Measurements from ENCODE around the gene COL3A1. TPM values are rescaled to one million over a fixed set of nuclear protein-coding genes. Genes with fewer than 3 reads are reported as not detected.

The COL3A1 gene
- total RNA-seq: 100 to 1,000 TPM in 1 of 2 donors, 10 to 100 TPM in 1; 48.0 to 154 TPM
- long read RNA-seq, full-length matches to known transcripts: 30 of 62 reads
- long read RNA-seq, partial matches to known transcripts: 29 of 62 reads
- long read RNA-seq, other reads (novel, unspliced or antisense): 3 of 62 reads

DNA sequence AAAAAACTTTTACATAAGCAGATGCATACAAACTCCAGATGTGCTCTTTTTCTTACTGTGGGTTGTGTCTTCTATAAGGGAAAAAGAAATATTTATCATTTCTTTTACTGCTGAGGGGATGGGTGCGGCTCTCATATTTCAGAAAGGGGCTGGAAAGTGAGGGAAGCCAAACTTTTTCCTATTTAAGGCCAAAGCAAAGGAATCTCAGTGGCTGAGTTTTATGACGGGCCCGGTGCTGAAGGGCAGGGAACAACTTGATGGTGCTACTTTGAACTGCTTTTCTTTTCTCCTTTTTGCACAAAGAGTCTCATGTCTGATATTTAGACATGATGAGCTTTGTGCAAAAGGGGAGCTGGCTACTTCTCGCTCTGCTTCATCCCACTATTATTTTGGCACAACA is at the start of gene COL3A1:
Gene COL3A1, plus strand, starts transcription at position 210 of the 400 bp plus-strand sequence. Its CDS starts 117 bp downstream, at position 327.
- intact Hi-C loops (cut with DNase I, micrococcal nuclease): no loop called here
- ATAC-seq: no peak
- DNase-seq: no peak

DNA sequence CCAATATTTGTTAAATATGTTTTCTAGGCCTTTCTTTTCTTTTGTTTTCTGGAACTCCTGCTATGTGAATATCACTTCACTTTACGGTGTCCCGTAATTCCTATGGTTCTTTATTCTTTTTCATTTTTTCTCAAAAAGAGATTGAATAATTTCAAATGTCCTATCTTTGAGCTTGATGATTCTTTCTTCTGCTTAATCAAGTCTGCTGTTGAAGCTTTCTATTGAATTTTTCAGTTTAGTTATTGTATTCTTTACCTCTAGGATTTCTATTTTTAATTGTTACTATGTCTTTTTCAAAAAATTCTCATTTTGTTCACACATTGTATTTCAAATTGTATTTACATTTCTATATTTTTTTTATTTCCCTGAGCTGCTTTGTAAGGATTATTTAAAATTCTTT is 45.5 kb upstream of the COL3A1 start:
- no peak for ATAC-seq
- intact Hi-C loops (cut with DNase I, micrococcal nuclease): no loop called here
- no peak for DNase-seq

DNA sequence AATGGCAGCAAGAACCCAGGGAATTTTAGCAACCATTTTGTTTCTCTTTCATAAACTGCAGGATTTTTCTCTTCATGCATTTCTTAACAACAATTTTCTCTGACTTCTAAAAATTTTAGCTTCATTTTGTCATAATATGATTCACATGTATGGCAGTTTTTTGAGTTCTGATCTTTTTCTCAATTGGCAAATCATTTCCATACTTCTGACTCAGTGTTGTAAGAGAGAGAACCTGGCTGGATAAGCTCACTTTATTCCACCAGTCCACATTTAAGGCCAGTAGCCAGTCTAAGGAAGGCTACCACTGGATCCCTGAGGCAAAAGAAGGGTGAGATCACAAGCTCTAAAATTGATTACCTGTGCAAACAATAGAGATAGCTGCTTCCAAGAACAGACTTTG is 42.8 kb upstream of the COL3A1 start:
- ATAC-seq (no peak), DNase-seq (no peak)
- intact Hi-C loops (cut with DNase I, micrococcal nuclease): no loop called here

DNA sequence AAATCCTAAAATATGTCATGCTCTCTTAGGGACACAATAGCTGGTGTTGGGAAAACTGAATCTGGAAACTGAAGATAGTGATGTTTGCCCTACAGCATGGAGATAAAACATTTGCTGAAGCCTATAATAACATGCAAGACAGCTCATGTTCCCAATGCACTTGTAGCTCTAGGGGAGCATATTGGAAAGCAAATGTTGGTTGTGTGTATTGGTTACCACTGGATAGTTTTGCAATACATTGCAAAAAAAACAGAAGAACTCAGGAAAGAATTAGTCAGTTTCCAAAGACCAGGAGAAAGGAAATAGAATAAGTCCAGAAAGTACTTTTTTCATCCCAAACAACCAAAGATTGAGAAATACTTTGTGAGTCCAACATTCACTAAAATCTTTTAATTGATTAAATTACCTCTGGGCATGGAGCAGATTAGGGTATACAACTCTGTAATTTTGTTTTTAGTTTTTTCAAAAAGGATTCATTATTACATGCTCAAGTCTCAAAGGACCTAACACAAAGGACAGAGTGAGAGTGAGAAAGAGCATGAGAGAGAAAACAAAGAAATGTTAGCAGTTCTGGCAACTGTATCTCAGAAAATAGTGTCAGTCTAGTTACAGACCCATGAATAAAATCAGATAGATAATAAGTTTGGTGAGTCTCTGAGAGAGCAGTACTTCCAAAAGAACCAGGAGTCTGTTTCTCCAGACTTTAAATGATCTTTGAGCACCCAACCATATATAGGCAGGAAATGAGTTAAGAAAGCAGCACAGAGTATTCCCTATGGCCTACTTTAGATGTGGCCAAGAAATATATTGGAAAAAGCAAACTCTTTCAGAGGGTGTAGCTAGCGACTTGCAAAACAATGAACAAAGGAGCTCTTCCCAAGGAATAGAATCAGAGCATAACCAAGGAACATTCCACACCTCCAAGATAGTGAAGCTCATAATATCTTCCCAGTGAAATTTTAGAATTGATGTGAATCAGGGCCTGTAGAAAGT is 36.6 kb upstream of the COL3A1 start:
- DNase-seq: no peak
- intact Hi-C loops (cut with DNase I, micrococcal nuclease): no loop called here
- ATAC-seq: no peak

DNA sequence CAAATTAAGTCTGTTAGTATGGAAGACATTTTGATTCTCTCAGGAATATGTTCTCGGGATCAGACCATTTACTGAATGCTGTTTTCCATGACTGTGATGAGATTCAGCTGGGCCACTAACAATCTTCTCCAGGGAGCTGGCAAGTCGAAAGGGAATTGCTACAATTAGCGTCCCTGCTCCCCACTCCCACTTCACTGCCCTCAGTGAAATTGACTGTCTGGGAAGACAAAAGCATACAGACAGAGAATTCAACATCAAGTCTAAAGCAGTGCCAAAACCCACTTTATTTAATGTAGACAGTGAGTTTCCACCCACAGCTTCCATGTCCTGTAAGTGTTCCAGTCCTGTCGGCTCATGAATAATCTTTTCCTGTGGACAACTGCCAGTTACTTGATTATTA is 34.0 kb upstream of the COL3A1 start:
- no peak for ATAC-seq
- DNase-seq: no peak
- intact Hi-C loops (cut with DNase I, micrococcal nuclease): no loop called here

DNA sequence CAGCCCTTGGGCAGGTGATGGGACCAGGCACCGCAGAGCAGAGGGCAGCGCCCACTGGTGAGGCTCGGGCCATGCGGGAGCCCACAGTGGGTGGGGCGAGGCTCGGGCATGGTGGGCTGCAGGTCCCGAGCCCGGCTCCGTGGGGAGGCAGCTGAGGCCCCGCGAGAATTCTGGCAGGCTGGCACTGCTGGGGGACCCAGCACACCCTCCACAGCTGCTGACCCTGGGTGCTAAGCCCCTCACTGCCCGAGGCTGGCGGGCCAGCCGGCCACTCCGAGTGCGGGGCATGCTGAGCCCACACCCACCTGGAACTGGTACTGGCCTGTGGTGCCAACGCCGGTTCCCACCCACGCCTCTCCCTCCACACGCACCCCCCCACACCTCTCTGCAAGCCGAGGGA is 29.7 kb upstream of the COL3A1 start:
- DNase-seq (no peak), ATAC-seq (no peak)
- intact Hi-C loops (cut with DNase I, micrococcal nuclease): no loop called here

DNA sequence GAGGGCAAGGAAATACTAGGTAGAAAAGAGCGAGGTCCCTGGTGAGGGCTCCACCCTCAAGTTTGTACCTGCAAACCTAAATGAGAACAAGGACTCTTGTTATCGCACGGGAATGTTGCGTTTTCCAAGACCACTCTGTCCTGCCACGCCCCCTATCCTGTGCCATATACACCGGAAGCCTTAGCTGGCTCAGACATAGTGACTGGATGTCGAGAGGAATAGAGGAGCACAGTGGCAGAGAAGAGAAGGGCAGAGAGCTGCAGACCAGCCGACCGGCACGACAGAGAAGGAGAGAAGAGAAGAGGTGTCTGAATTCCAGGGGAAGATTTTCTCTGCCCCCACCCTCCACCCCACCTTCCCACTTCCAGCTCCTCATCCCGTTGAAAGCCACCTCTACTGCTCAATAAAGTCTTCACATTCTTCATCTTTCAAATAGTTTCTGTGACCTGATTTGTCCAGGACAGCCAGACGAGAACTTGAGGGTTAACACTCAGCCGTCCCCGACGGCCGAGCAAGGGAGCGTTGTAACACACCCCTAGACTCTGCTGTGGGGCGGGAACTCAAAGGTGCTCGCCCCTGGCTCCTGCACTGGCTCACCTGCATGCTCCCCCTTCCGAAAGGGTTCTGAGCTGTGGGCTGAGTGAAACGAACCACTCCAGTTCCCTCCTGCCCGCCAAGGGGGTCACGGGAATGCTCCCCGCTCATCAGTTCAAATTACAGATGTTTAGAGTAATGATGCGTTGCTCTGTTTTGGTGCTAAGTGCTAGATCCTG is 24.9 kb upstream of the COL3A1 start:
- intact Hi-C loops (cut with DNase I, micrococcal nuclease): no loop called here
- ATAC-seq: no peak
- no peak for DNase-seq

DNA sequence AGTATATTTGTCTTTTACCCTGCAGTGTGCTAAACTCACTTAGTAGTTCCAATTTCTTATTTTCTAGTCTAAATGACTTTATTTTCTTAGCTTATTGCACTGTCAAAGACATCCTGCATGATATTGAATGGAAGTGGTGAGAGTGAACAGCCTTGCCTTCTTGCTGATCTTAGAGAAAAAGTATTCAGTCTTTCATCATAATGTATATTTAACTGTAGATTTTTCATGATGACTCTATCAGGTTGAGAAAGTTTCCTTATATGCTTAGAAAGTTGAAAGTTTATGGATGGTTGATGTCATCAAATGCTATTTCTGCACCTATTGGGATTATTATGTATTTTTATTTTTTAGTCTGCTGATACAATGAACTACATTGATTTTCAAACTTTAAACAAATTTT is 21.3 kb upstream of the COL3A1 start:
- ATAC-seq (no peak), DNase-seq (no peak)
- intact Hi-C loops (cut with DNase I, micrococcal nuclease): no loop called here

DNA sequence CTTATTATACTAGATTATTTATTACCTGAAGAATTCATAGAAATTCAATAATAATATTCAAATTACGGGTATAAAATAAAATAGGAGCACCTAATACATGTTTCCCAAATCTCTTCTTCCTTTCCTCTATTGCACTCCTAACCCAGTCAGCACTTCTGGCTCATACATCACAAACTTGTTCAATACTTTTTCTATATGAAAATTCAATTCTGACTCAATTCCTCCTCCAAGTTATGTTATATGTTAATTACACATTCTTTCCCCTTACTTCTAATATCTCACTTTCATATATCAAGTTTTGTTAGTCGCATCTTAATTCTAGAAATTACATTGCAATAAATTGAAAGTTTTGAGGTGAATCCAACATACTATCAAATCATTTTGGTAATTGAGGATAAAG is 17.9 kb upstream of the COL3A1 start:
- ATAC-seq (no peak), DNase-seq (no peak)
- intact Hi-C loops (cut with DNase I, micrococcal nuclease): no loop called here

DNA sequence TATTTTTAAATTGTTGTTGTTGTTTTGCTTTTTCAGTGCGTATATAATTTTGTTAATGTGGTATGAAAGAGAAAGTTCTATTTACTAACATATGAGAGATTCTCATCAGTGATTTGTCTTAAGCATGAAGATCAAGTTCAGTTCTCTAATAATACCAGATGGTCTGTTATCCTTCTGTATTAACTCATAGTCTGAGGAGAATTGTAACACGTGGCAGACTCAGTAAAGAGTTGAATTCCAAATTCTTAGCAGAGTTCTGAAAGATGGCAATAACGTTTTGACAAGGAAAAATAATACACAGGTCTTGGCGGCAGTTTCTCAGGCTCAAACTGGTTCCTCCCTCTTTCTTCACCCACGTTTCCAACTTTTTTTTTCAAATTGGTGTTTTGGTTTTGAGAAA is 17.2 kb upstream of the COL3A1 start:
- ATAC-seq: no peak
- intact Hi-C loops (cut with DNase I, micrococcal nuclease): no loop called here

DNA sequence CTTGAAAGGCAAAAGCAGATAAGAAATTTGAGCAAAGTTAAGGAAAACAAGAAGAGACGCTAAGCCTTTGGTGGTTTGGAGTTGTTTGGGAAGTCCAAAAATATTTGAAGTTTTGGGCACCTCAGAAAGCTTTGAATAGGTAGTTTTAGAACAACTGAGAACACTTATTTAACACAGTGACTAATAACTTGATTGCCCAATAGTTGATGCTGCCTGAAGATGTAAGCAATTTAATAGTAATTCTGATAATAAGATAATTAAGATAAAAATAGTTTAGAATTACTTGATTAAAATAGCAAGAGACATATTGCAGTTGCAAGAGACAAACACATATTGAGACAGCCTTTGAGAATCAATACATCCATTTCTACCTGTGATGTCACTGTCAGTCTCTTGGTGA is 16.5 kb upstream of the COL3A1 start:
- ATAC-seq: no peak
- no peak for DNase-seq
- intact Hi-C loops (cut with DNase I, micrococcal nuclease): no loop called here

More for the DNA sequence above, 17.2 kb upstream of the COL3A1 start:
- no peak for DNase-seq

DNA sequence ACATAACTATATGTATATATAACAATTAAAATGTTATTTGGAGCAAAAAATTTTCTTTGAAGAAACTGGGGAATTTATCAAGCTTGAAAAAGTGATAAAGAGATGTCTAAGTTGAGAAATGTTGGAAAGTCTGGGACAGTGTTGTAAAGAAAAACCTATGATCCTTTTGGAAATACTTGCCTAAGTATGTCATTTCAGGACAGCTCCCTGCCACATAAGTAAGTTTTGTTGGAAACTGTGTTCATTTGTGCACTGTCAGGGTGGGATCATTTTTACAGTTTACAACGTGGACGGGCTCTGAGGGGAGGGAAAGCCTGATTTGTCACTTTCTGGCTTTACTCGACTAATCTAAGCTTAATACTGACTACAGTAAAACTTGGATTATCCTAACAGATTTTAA is 10.4 kb upstream of the COL3A1 start:
- intact Hi-C loops (cut with DNase I, micrococcal nuclease): loop anchor here in 1 of 2 donors (5.0 to 10.0 kb wide), 2 partner anchors 69 to 166 kb away; no protein-coding TSS in a partner anchor
- DNase-seq (no peak), ATAC-seq (no peak)

DNA sequence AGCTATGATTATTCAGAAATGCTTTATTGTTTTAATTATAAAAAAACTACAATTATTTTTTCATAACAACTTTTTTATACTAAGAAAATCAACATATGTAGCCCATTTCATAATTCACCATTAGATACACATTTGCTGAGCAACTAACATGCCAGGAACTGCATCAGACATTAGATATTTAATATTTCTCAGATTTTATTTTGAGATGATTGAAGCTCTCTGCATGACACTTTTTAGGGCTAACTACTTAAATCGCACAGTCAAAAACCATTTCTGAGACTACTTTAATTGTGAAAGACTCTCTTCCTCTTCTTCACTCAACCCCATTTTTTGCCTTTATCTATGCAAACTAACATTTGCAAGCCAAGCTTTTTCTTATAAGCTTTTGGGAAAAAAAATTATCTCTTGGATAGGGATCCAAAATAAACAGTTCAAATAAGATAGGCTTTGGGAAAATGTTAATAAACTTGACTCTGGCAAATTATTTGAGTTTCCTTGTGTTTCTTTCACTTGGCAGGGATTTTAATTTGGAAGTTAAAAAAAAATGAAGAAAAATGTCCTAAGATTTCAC is 9.1 kb upstream of the COL3A1 start:
- intact Hi-C loops (cut with DNase I, micrococcal nuclease): loop anchor here in 1 of 2 donors (5.0 to 10.0 kb wide), 3 partner anchors 70 to 178 kb away; no protein-coding TSS in a partner anchor
- DNase-seq (no peak), ATAC-seq (no peak)

DNA sequence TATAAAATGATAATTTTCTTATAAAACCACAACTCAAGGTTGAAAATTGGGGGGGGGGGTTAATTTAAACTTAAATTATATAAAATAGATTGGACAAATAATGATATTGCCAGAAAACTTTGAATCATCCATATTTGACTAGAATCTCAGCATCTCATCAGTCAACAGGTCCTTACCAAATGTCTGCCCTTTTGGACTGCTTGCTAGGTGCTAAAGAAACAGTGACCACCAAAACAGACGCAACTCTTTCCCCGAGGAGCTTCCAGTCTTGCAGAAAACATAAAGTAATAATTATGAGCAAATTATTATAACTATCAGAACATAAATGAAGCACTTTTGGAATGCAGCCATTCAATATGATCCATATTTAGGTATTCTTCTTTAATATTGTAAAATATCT is 8.6 kb upstream of the COL3A1 start:
- ATAC-seq (no peak), DNase-seq (no peak)
- intact Hi-C loops (cut with DNase I, micrococcal nuclease): loop anchor here in 1 of 2 donors (5.0 to 10.0 kb wide), 2 partner anchors 71 to 178 kb away; no protein-coding TSS in a partner anchor

DNA sequence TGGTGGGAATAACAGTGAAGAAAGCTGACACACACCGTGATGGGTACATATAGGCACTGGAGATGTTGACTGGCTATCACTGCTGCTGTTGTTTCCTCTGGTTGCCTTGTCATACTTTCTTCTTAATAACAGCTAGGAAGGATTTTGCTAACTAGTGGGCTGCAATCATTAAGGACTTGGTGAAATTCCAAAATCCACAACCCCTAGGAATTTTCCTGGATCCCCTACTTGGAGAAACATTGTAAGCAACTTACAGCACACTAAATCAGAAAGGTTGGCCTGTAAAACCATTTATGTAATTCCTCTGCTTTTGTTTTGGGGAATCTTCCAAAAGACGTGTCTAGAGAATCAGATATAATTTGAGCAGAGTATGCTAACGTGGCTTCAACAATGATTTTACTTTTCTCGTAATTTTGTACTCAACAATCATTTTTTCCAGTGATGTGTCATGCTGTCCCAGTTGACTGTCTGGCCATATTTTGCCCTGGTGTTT is 8.0 kb upstream of the COL3A1 start:
- ATAC-seq (no peak), DNase-seq (no peak)
- intact Hi-C loops (cut with DNase I, micrococcal nuclease): loop anchor here in 1 of 2 donors (5.0 to 10.0 kb wide), 2 partner anchors 71 to 179 kb away; no protein-coding TSS in a partner anchor

DNA sequence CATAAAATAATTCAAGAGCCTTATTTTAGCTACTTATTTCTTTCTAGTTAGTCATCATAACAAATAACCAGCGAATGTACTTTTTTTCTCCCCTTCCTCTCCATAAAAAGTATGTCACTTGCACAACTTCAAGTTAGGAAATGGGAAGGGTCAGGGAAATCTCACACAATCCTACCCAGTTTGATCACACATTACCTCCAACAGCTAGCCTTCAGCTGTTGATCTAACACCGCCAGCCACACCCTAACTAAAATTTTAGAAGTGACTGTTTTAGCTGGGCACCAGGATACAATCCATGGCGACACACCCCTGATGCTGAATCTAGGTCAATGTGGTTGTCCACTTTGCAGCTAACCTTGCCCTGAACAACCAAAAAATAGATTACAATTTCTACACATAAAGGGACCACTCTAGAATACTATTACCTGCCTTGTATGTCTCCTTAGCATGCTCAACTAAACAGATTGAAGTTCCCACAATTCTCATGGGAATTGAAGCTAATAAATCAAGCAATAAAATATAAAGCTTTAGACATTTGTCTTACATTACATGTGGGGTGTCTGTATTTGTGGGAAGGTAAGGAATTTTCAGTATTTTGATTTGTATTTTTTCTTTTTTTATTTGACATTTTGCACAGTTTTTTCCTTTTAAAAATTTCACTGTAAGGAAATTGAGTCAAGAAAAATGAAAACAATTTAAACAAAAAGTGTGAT is 7.3 kb upstream of the COL3A1 start:
- DNase-seq: no peak
- intact Hi-C loops (cut with DNase I, micrococcal nuclease): loop anchor here in 1 of 2 donors (5.0 to 10.0 kb wide), 2 partner anchors 72 to 180 kb away; no protein-coding TSS in a partner anchor
- ATAC-seq: no peak

DNA sequence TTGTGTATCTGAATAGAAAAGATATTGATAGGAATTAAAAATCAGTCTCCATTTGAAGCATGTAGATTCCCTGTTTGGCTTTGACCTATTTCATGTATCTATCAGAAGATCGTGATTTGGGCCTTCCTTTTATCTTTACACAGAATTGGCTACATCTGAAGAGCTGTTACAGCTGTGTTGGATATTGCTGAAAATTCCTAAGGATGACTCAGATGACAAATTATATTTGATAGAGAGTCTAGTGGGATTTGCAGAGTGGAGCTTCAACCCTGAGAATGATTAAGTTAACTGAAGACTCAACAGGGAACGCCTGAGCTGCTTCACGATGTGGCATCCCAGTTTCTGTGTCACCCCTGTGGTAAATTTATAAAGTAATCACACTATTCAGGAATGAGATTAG is 4.9 kb upstream of the COL3A1 start:
- intact Hi-C loops (cut with DNase I, micrococcal nuclease): loop anchor here in 1 of 2 donors (5.0 to 10.0 kb wide), 2 partner anchors 74 to 182 kb away; no protein-coding TSS in a partner anchor

DNA sequence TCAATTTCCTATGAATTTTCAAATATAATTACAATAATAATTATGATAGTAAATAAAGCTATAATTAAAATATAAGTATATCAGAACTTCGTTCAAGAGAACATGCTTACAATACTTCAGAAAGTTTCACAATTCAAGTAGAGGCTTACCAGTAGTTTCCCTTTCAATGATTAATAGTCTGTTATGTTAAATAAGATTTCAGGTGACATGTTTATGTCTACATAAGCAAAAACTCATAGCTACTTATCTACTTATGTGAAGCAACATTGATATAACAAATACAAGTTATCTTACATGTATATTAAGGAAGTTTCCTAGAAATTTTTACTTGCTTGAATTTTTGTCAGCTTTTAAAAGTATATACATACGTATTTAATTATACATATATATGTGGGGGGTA is 4.5 kb upstream of the COL3A1 start:
- ATAC-seq (no peak), DNase-seq (no peak)
- intact Hi-C loops (cut with DNase I, micrococcal nuclease): loop anchor here in 1 of 2 donors (5.0 to 10.0 kb wide), 2 partner anchors 75 to 182 kb away; no protein-coding TSS in a partner anchor

More for the DNA sequence above, 4.9 kb upstream of the COL3A1 start:
- no peak for ATAC-seq
- no peak for DNase-seq

Data from left colon (tissue), 2 donors.